Measurements from ENCODE around the gene HMCN2. TPM values are rescaled to one million over a fixed set of nuclear protein-coding genes. Genes with fewer than 3 reads are reported as not detected.
A peak's percentile ranks its signal among the peaks of the same experiment; 100 is the strongest.

HMCN2 gene
- total RNA-seq, 1 donor from 2014 or later, result 7.8 TPM

- no peak for ATAC-seq
- intact Hi-C loops (cut with DNase I), result no loop called here
- Histone ChIP-seq H3K4me1 (no peaks in the 10 kb centered on the region), H3K9me3 (no peaks in the 10 kb centered on the region), H3K4me3 (no peak overlapping the region), H3K27ac (no peak overlapping the region), H3K27me3 (no peaks in the 10 kb centered on the region), H3K36me3 (no peaks in the 10 kb centered on the region)
- TF ChIP-seq CTCF (IDR thresholded peaks at IDR 0.05), result no peak
- no peak for DNase-seq
Measured at GRCh38 chr9:130341839-130342713, 76.5 kb downstream of the HMCN2 start.

- ATAC-seq (no peak), DNase-seq (no peak)
- no peaks in the 10 kb centered on the region for H3K36me3 ChIP-seq
- H3K27me3 ChIP-seq, result no peaks in the 10 kb centered on the region
- no peak overlapping the region for H3K4me3 ChIP-seq
- H3K9me3 ChIP-seq, result no peaks in the 10 kb centered on the region
- intact Hi-C loops (cut with DNase I), result no loop called here
- H3K4me1 ChIP-seq, result no peaks in the 10 kb centered on the region
- no peak overlapping the region for H3K27ac ChIP-seq
- TF ChIP-seq CTCF (IDR thresholded peaks at IDR 0.05), result no peak
Measured at GRCh38 chr9:130342714-130343085, 77.1 kb downstream of the HMCN2 start.

GRCh38 chr9:130343445-130343918 lies 77.9 kb downstream of the HMCN2 start:
- no peak overlapping the region for H3K4me3 ChIP-seq
- ATAC-seq (no peak), DNase-seq (no peak)
- intact Hi-C loops (cut with DNase I), result no loop called here
- H3K4me1 ChIP-seq, result no peaks in the 10 kb centered on the region
- TF ChIP-seq CTCF (IDR thresholded peaks at IDR 0.05), result peak; percentile 63
- no peaks in the 10 kb centered on the region for H3K36me3 ChIP-seq
- H3K27me3 ChIP-seq, result no peaks in the 10 kb centered on the region
- no peak overlapping the region for H3K27ac ChIP-seq
- no peaks in the 10 kb centered on the region for H3K9me3 ChIP-seq

GRCh38 chr9:130344366-130344765 lies 78.8 kb downstream of the HMCN2 start:
- ATAC-seq, result no peak
- H3K4me1 ChIP-seq, result no peaks in the 10 kb centered on the region
- TF ChIP-seq CTCF (IDR thresholded peaks at IDR 0.05), result no peak
- no peaks in the 10 kb centered on the region for H3K36me3 ChIP-seq
- H3K9me3 ChIP-seq, result no peaks in the 10 kb centered on the region
- no peak overlapping the region for H3K4me3 ChIP-seq
- no peaks in the 10 kb centered on the region for H3K27me3 ChIP-seq
- no peak overlapping the region for H3K27ac ChIP-seq
- intact Hi-C loops (cut with DNase I), result no loop called here
- no peak for DNase-seq

- Histone ChIP-seq H3K27ac (no peak overlapping the region), H3K4me1 (no peaks in the 10 kb centered on the region), H3K36me3 (no peaks in the 10 kb centered on the region), H3K9me3 (no peaks in the 10 kb centered on the region), H3K27me3 (no peaks in the 10 kb centered on the region), H3K4me3 (no peak overlapping the region)
- ATAC-seq (no peak), DNase-seq (no peak)
- TF ChIP-seq CTCF (IDR thresholded peaks at IDR 0.05), result no peak
- intact Hi-C loops (cut with DNase I), result loop anchor here (5.0 kb wide), 1 partner anchor 233 kb away; no protein-coding TSS in a partner anchor
Measured at GRCh38 chr9:130345009-130345896, 79.7 kb downstream of the HMCN2 start.
